SK-N-MC (cell line): ENCODE results near the gene ASZ1.

Experiments used
- EZH2 ChIP-seq: fragments of 200-600 bp; sonication (generic); IDR thresholded peaks from one replicate; pipeline ENCODE4 v1.6.1; 2017; ENCODE audit warnings: antibody characterized with exemption
- FOXP2 ChIP-seq: optimal IDR thresholded peaks from 2 replicates; pipeline ENCODE3; 2011; ENCODE audit warnings: mild to moderate bottlenecking, moderate library complexity; ENCODE audit not compliant: insufficient read depth; ENCODE audit errors: extremely low read length, control extremely low read depth
- POLR2AphosphoS5 ChIP-seq: IDR thresholded peaks from 2 replicates; pipeline ENCODE4 v1.6.1; 2012; ENCODE audit warnings: mild to moderate bottlenecking, low read depth, low read length, borderline replicate concordance

GRCh38 chr7:117313582-117313981 lies 113.7 kb downstream of the ASZ1 start:
- TF ChIP-seq POLR2AphosphoS5 (no peak), EZH2 (no peak), FOXP2 (no peak)
